ENCODE data around the gene B4GAT1. TPM values are rescaled to one million over a fixed set of nuclear protein-coding genes. Genes with fewer than 3 reads are reported as not detected.

Gene B4GAT1
- total RNA-seq, 1 experiment from 2014 or later: 6.7 TPM

- no TSS peak for BruUV-seq (replicated peaks)
- CTCF ChIA-PET: interaction anchor here (1.0 kb wide), 1 partner anchor 79 kb away, joined by 3 read pairs; no protein-coding TSS in a partner anchor
- no peak overlapping the region for H3K4me3 ChIP-seq (replicated peaks in 1 of 2; ENCODE audit: low read depth in 1 of 2, low read length in 2 of 2)
- H3K9me2 ChIP-seq (ENCODE audit: insufficient read depth): no peaks in the 10 kb centered on the region
- H3K4me2 ChIP-seq (ENCODE audit: low read length): no peak overlapping the region
- no peaks in the 10 kb centered on the region for H3K36me3 ChIP-seq (ENCODE audit: control insufficient read depth in 1 of 2, insufficient read depth in 2 of 2, low read length in 2 of 2)
- H4K20me1 ChIP-seq (ENCODE audit: insufficient read depth): no peaks in the 10 kb centered on the region
- H3K4me1 ChIP-seq (ENCODE audit: control insufficient read depth in 1 of 2, insufficient read depth in 2 of 2, low read length in 2 of 2): peaks cover 16 to 37% of the 10 kb centered on the region in 2 experiments
- POLR2A ChIA-PET: no interaction called here
- no peak for DNase-seq (ENCODE audit: low read depth, low spot score)
- no peak for ATAC-seq
- H3K27me3 ChIP-seq (ENCODE audit: insufficient read depth, low read length): no peaks in the 10 kb centered on the region
- H2AFZ ChIP-seq (ENCODE audit: low read depth, low read length, poor library complexity, severe bottlenecking): no peak overlapping the region
- intact Hi-C loops (cut with micrococcal nuclease): no loop called here
- no peak overlapping the region for H3K9ac ChIP-seq (ENCODE audit: low read length)
- TF ChIP-seq JUND (IDR thresholded peaks at IDR 0.05) (no peak), CEBPB (IDR thresholded peaks at IDR 0.05; ENCODE audit: low read depth) (no peak), CBX3 (IDR thresholded peaks at IDR 0.05; ENCODE audit: low read depth) (no peak), EZH2phosphoT487 (IDR thresholded peaks at IDR 0.05; ENCODE audit: borderline replicate concordance) (no peak), ZFX (IDR thresholded peaks at IDR 0.05) (no peak), YY1 (IDR thresholded peaks at IDR 0.05; ENCODE audit: extremely low read depth, insufficient replicate concordance, low read depth, low read length) (no peak), TCF7L2 (IDR thresholded peaks at IDR 0.05; ENCODE audit: borderline replicate concordance, extremely low read depth, insufficient read depth, insufficient read length) (no peak), MAX (IDR thresholded peaks at IDR 0.05) (no peak), ELF1 (IDR thresholded peaks at IDR 0.05; ENCODE audit: borderline replicate concordance, low read depth) (no peak), RAD21 (IDR thresholded peaks at IDR 0.05; ENCODE audit: low read depth) (no peak), POLR2A (IDR thresholded peaks at IDR 0.05; ENCODE audit: borderline replicate concordance, extremely low read depth, insufficient read depth, insufficient read length) (no peak), ATF3 (IDR thresholded peaks at IDR 0.05) (no peak), REST (IDR thresholded peaks at IDR 0.05; ENCODE audit: low read depth) (no peak), EZH2 (IDR thresholded peaks at IDR 0.05) (no peak), EGR1 (IDR thresholded peaks at IDR 0.05; ENCODE audit: low read depth) (no peak), SIN3A (IDR thresholded peaks at IDR 0.05; ENCODE audit: low read depth) (no peak)
- no peak overlapping the region for H3K27ac ChIP-seq (ENCODE audit: low read depth, low read length)
- no peaks in the 10 kb centered on the region for H3K79me2 ChIP-seq (ENCODE audit: insufficient read depth, low read length)
- no peaks in the 10 kb centered on the region for H3K9me3 ChIP-seq (ENCODE audit: control insufficient read depth in 1 of 2, insufficient read depth in 1 of 2, low read depth in 1 of 2, low read length in 2 of 2)
- RAD21 ChIA-PET (ENCODE audit: low non-redundant PET in 1 of 2, low total read pairs in 2 of 2, uncharacterized antibody in 2 of 2, unreplicated experiment in 2 of 2): no interaction called here
These were observed 38.0 kb downstream of the B4GAT1 start for GRCh38 chr11:66309475-66309874.
